ENCODE results near the gene TFDP1.
A peak's percentile ranks its signal among the peaks of the same experiment; 100 is the strongest.

TFDP1 gene

GRCh38 chr13:113636266-113636963, 51.9 kb downstream of the TFDP1 start:
- no peak for DNase-seq

- no peak for DNase-seq
Measured at GRCh38 chr13:113637262-113638160, 53.0 kb downstream of the TFDP1 start.

GRCh38 chr13:113638173-113638746, 53.7 kb downstream of the TFDP1 start:
- no peak for DNase-seq

DNA sequence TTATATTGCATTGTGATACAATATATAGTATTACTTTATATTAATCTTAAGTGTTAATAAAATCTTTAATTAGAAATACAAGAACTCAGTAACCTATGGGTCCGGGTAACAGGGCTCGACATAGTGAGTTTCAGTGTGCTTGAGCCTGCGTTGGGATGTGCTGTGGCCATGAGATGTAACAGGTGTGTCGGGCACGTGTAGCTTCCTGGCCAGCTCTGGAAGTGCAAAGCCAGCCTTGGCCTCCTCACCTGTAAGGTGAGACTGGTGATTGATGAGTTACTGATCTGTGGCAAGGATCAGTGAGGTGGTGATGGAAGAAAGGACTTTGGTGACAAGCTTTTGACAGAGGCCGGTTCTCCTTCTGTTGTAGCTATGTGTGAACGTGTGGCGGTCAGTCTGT, 54.3 kb downstream of the TFDP1 start:
- no peak for DNase-seq

GRCh38 chr13:113639616-113640262, 55.2 kb downstream of the TFDP1 start:
- no peak for DNase-seq

- DNase-seq: no peak
Measured at GRCh38 chr13:113641426-113641825, 56.9 kb downstream of the TFDP1 start.

DNA sequence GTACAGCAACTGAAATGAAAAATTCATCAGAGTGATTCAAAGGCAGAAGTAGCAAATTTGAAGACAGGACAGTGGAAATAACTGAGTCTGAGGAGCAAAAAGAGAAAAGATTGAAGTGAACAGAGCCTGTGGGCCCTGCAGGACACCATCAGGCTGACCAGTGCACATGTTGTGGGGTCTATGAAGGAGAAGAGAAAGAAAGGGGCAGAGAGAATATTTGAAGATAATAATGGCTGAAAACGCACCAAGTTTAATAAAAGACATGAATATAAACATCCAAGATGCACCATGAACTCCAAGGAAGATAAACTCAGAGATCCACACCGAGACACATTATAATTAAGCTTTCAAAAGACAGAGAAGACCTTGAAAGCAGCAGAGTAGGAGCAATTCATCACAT, 58.0 kb downstream of the TFDP1 start:
- no peak for DNase-seq

DNA sequence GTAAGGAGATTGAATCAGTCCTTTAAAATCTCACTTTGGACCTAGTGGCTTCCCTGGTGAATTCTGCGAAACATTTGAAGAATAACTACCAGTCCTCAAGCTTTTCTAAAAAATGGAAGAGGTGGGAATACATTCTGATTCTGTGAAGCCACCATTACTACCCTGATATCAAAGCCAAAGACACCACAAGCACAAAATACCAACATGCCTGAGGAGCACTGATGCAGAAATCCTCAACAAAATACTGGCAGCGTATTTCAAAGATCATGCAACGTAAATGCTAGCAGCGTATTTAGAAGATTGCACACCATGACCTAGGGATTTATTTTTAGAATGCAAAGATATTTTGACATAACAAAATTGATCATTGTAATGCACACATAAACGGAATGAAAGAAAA, 59.0 kb downstream of the TFDP1 start:
- no peak for DNase-seq

- DNase-seq: no peak
Measured at GRCh38 chr13:113644800-113645199, 60.2 kb downstream of the TFDP1 start.

DNA sequence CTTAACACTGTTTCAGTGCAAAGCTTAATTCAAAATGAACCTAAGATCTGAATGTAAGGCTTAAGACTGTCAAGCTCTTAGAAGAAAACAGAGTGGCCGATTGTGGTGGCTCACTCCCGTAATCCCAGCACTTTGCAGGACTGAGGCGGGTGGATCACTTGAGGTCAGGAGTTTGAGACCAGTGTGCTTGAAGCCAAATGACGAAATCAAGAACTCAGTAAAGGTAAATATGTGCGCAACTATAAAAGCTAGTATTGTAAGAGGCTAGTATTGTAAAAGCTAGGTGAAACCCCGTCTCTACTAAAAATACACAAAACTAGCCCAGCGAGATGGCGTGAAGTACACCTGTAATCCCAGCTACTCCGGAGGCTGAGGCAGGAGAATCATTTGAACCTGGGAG, 60.8 kb downstream of the TFDP1 start:
- no peak for DNase-seq

DNA sequence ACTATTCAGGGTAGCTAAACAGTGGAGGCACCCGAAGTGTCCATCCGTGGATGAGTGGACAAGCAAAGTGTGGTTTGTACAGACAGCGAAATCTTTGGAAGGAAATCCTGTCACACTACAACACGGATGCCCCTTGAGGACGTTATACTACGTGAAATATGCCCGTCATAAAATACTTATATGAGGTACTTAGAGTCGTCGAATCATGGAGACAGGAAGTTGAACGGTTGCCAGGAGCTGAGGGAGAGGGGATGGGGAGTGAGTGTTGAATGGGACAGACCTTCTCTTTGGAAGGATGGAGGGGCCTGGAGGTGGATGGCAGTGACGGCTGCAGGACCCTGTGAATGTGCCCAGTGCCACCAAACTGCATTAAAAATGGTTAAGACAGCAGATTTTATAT, 61.8 kb downstream of the TFDP1 start:
- DNase-seq: no peak

- no peak for DNase-seq
Measured at GRCh38 chr13:113646921-113647340, 62.4 kb downstream of the TFDP1 start.

DNA sequence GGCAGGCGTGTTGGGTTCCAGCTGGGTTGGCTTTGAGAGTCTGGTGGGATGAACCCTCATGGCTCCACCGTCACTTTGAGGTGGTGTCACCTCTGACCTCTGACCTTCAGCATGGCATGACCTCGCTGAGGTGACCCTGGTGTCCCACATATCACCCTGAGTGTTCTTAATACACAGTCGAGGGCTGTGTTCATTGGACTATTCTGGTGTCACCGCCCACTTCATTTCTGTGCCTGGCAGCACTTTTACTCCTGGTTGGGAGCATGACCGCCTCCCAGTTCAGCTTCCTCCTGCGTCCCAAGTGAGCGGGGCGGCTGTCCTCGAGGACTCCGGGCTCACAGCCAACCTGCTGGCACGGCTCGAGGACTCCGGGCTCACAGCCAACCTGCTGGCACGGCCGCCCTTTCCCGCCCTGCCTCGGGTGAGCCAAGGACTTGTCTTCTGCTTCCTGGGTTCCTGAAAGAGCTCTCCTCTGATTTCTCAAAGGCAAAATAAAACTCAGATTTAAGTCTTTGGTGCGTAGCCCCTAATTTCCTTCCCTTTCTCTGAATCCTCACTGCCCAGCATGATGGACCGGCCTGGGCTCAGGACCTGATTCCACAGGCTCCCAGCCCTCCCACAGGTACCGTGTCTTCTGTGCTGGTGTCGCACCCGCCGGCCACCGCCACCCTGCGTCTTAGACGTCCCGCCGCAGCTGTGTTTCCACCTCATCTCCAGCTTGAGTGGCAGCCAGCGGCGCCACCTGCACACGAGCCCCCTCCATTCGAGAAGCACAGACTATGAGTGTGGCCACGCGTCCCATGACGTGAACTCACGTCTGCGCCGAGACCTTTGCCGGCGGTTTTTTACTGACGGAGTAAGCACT, 63.0 kb downstream of the TFDP1 start:
- DNase-seq: peak in 1 of 2 experiments; percentile 7

GRCh38 chr13:113648216-113648610, 63.7 kb downstream of the TFDP1 start:
- DNase-seq: no peak

- no peak for DNase-seq
Measured at GRCh38 chr13:113649212-113649611, 64.7 kb downstream of the TFDP1 start.

DNA sequence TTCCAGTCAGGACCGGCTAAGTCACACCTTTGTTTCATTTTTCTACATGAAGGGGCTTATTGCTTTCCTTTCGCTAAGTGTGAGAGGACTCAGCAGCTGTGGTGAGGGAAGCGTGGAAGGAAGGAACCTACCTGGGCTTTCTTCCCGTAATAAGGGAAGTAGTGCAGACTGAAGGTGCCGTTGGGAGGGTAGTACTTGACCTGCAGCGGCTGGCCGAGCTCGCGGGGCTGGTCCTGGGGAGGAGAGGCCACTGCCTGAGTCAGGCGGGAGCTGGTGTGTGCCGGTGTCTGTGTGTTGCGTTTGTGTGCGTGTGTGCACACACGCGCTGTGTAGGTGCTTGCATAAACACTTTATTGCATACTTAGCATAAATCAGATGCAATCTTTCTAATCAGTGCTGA, 65.7 kb downstream of the TFDP1 start:
- DNase-seq: no peak

DNA sequence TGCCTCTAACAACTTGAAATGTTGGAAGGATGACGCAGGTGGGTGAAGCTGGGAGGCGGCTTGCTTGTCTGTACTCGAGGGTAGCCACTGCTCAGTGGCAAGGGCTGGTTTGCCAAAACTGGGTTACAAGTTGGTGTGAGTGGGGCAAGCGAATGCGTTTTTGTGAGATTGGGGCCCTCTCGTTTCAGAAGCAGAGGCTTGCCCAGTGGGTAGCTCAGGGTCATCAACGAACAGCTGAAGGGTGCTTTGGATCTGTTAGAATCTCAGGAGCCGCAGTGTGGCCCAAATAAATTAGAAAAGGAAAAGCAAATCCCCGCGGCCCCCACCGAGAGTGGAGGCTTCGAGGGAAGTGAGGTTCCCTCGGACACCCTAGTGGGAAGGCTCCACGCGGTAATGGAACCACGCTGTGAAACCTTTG, 66.2 kb downstream of the TFDP1 start:
- DNase-seq: no peak

DNA sequence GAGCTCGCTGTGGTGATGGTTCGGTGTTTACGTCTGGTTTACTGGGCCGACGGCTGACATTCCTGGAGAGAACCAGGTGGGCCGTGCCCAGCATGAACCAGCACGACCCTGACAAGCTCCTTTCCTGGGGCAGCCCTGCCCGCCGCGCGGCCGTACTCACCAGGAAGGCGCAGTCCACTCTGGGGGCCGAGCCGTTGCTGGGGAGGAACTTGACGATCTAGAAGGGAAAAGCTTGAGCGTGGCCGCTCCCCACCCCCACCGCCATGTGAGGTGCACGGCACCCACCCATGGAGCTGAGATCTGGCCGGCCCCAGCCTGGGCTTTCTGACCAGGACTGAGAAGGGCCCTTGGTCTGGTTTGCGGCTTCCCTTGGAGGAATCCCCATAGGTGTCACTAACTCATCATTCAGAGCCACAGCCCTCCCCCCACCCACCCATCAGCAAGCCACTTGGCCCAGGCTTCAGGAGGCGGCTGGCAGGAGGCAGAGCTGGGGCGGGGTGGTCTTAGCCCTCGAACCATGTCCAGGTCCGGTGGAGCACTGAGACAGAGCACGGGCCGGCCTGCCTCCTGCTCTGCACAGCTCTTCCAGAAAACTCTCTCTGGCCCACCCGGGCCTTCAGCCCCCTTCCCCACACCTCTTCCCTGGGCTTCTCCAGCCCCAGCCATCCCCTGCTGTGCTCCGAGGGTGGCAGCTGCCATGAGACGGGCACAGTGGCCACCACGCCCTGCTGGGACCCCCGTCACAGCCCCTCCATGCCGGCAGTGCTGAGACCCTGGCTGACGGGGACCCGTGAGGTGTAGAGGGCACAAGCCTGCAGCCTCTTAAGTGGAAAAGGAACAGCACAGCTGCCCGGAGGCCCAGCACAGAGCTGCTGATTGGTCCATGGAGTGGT, 67.2 kb downstream of the TFDP1 start:
- no peak for DNase-seq

- no peak for DNase-seq
Measured at GRCh38 chr13:113652404-113653263, 68.1 kb downstream of the TFDP1 start.
